Measurements from ENCODE around the gene MED13L.

GRCh38 chr12:115947696-115948062, 329.8 kb downstream of the MED13L start:
- peak in 1 of 2 donors; percentile 7 for TF ChIP-seq CTCF (conservative IDR thresholded peaks at IDR 0.05 in 1 of 2, IDR thresholded peaks at IDR 0.05 in 1 of 2; ENCODE audit: extremely low read depth in 1 of 2, insufficient read depth in 1 of 2, low read depth in 1 of 2, low read length in 2 of 2)
- TF ChIP-seq EZH2 (IDR thresholded peaks at IDR 0.05; ENCODE audit: borderline replicate concordance, low read length), result no peak
